RCC 7860 (cell line): ENCODE results near the gene ABTB1.

Experiments
- DNase-seq: peaks from one replicate; pipeline ENCODE4 v3.0.0-alpha.2; 2015; ENCODE audit warnings: low spot score
- FAIRE-seq: peaks from 2 replicates; lab custom pipeline; 2012; peaks lifted over from hg19 to GRCh38; lab: Jason Lieb, UNC

The ABTB1 gene

GRCh38 chr3:127716384-127716783 is 43.6 kb downstream of the ABTB1 start:
- DNase-seq (no peak), FAIRE-seq (no peak)

- no peak for FAIRE-seq
- DNase-seq: no peak
Observed at GRCh38 chr3:127717357-127718244, 44.8 kb downstream of the ABTB1 start.

GRCh38 chr3:127718245-127718915 is 45.6 kb downstream of the ABTB1 start:
- DNase-seq (no peak), FAIRE-seq (no peak)

- FAIRE-seq: no peak
- DNase-seq: no peak
Observed at GRCh38 chr3:127718916-127719290, 46.2 kb downstream of the ABTB1 start.

GRCh38 chr3:127719369-127719768 is 46.6 kb downstream of the ABTB1 start:
- no peak for FAIRE-seq

GRCh38 chr3:127720161-127720823 is 47.5 kb downstream of the ABTB1 start:
- DNase-seq (no peak), FAIRE-seq (no peak)

More at GRCh38 chr3:127719369-127719768, 46.6 kb downstream of the ABTB1 start:
- no peak for DNase-seq

GRCh38 chr3:127720985-127721935 is 48.5 kb downstream of the ABTB1 start:
- DNase-seq: no peak
- FAIRE-seq: no peak

- DNase-seq (no peak), FAIRE-seq (no peak)
Observed at GRCh38 chr3:127722091-127722784, 49.5 kb downstream of the ABTB1 start.

- FAIRE-seq (no peak), DNase-seq (no peak)
Observed at GRCh38 chr3:127723011-127723567, 50.3 kb downstream of the ABTB1 start.

GRCh38 chr3:127726894-127727293 is 54.1 kb downstream of the ABTB1 start:
- FAIRE-seq: no peak
- no peak for DNase-seq

- DNase-seq: no peak
- no peak for FAIRE-seq
Observed at GRCh38 chr3:127728417-127729015, 55.8 kb downstream of the ABTB1 start.

- FAIRE-seq (no peak), DNase-seq (no peak)
Observed at GRCh38 chr3:127729556-127730056, 56.9 kb downstream of the ABTB1 start.

- DNase-seq: no peak
- FAIRE-seq: no peak
Observed at GRCh38 chr3:127730171-127730570, 57.4 kb downstream of the ABTB1 start.
